ENCODE data around the gene TMEM115. TPM values are rescaled to one million over a fixed set of nuclear protein-coding genes. Genes with fewer than 3 reads are reported as not detected.

TMEM115 gene
- total RNA-seq, 1 experiment from 2014 or later: 56.6 TPM

- no peaks in the 10 kb centered on the region for H3F3A ChIP-seq (ENCODE audit: low read length, unreplicated experiment)
- no peaks in the 10 kb centered on the region for H3K9me3 ChIP-seq (ENCODE audit: low read length)
- no peaks in the 10 kb centered on the region; the same call in 1 of the 2 replicates for H3K36me3 ChIP-seq (ENCODE audit: low read depth, low read length)
- peaks cover 32% of the 10 kb centered on the region for H3K4me1 ChIP-seq (ENCODE audit: insufficient read depth, low read length)
- DNase-seq: peak; percentile 99
- CTCF ChIA-PET: interaction anchor here (0.6 to 1.3 kb wide), 10 partner anchors 8 to 1646 kb away, joined by 3 to 10 read pairs (median 4); partner anchors contain the start of genes CYB561D2, NPRL2, TUSC2 and ZMYND10
- H4K20me1 ChIP-seq (ENCODE audit: low read length): peaks cover 13% of the 10 kb centered on the region; the same call in 1 of the 2 replicates
- no peaks in the 10 kb centered on the region for H3K9me2 ChIP-seq (replicated peaks; ENCODE audit: low read length)
- H3K9ac ChIP-seq (ENCODE audit: low read length): peak overlapping the region; percentile 89
- intact Hi-C loops (cut with micrococcal nuclease): no loop called here
- peak; percentile 88 for ATAC-seq
- no TSS peak for BruUV-seq (replicated peaks)
- H2AFZ ChIP-seq (ENCODE audit: low read length): peak overlapping the region; percentile 88
- H3K4me2 ChIP-seq (ENCODE audit: low read length): peak overlapping the region; percentile 88
- H3K27ac ChIP-seq (ENCODE audit: low read length): peak overlapping the region; percentile 72
- H3K4me3 ChIP-seq (ENCODE audit: low read length): peak overlapping the region; percentile 89
- H3K79me2 ChIP-seq (ENCODE audit: low read length): peaks cover 48% of the 10 kb centered on the region
- TF ChIP-seq CTCF (conservative IDR thresholded peaks at IDR 0.05; ENCODE audit: low read depth, low read length): no peak
- no peak for TF ChIP-seq EZH2 (IDR thresholded peaks at IDR 0.05; ENCODE audit: low read length, unreplicated experiment)
- TF ChIP-seq EZH2phosphoT487 (IDR thresholded peaks at IDR 0.05; ENCODE audit: borderline replicate concordance, low read length): no peak
- H3K27me3 ChIP-seq (ENCODE audit: low read length): no peaks in the 10 kb centered on the region
- POLR2A ChIA-PET (ENCODE audit: unreplicated experiment): interaction anchor here (0.5 to 1.4 kb wide), 12 partner anchors 9 to 1768 kb away, joined by 3 to 17 read pairs (median 5); partner anchors contain the start of genes CISH, CYB561D2, HYAL3 and IFRD2
These were observed 22.0 kb downstream of the TMEM115 start for GRCh38 chr3:50337175-50337861.

- Histone ChIP-seq H3F3A (ENCODE audit: low read length, unreplicated experiment) (no peaks in the 10 kb centered on the region), H4K20me1 (ENCODE audit: low read length) (peaks cover 13% of the 10 kb centered on the region; the same call in 1 of the 2 replicates), H3K4me1 (ENCODE audit: insufficient read depth, low read length) (peaks cover 32% of the 10 kb centered on the region), H3K4me2 (ENCODE audit: low read length) (peak overlapping the region; percentile 88), H3K4me3 (ENCODE audit: low read length) (peak overlapping the region; percentile 89), H3K9me2 (replicated peaks; ENCODE audit: low read length) (no peaks in the 10 kb centered on the region), H3K9me3 (ENCODE audit: low read length) (no peaks in the 10 kb centered on the region), H3K27ac (ENCODE audit: low read length) (peak overlapping the region; percentile 72), H3K9ac (ENCODE audit: low read length) (peak overlapping the region; percentile 89), H3K79me2 (ENCODE audit: low read length) (peaks cover 53% of the 10 kb centered on the region), H3K36me3 (ENCODE audit: low read depth, low read length) (peaks cover 6% of the 10 kb centered on the region; the same call in 1 of the 2 replicates), H2AFZ (ENCODE audit: low read length) (peak overlapping the region; percentile 88), H3K27me3 (ENCODE audit: low read length) (no peaks in the 10 kb centered on the region)
- DNase-seq (peak; percentile 34), ATAC-seq (peak; percentile 46)
- 0 out of 2 replicates have a peak, but pooled peaks have one; percentile 11 for TF ChIP-seq CTCF (conservative IDR thresholded peaks at IDR 0.05; ENCODE audit: low read depth, low read length)
- no peak for TF ChIP-seq EZH2phosphoT487 (IDR thresholded peaks at IDR 0.05; ENCODE audit: borderline replicate concordance, low read length)
- TF ChIP-seq EZH2 (IDR thresholded peaks at IDR 0.05; ENCODE audit: low read length, unreplicated experiment): no peak
- CTCF ChIA-PET: interaction anchor here (0.6 to 1.3 kb wide), 10 partner anchors 9 to 1646 kb away, joined by 3 to 10 read pairs (median 4); partner anchors contain the start of genes TUSC2 and ZMYND10
- TSS peak; percentile 73 for BruUV-seq (replicated peaks)
- intact Hi-C loops (cut with micrococcal nuclease): no loop called here
- POLR2A ChIA-PET (ENCODE audit: unreplicated experiment): interaction anchor here (0.5 to 1.4 kb wide), 12 partner anchors 8 to 1769 kb away, joined by 3 to 17 read pairs (median 5); partner anchors contain the start of genes CISH, CYB561D2, HYAL3 and IFRD2
These were observed 22.7 kb downstream of the TMEM115 start for GRCh38 chr3:50336452-50337174.

All from PC-3 (cell line).